Lower lobe of right lung (tissue), 2 donors: ENCODE measurements around the gene SPDYE3. TPM values are rescaled to one million over a fixed set of nuclear protein-coding genes. Genes with fewer than 3 reads are reported as not detected.
"Not testable (repeated sequence)": the region's sequence is repeated elsewhere in the genome, so short reads cannot be mapped to it uniquely, and the experiment has no call there.

Source experiments
- ATAC-seq, 2 donors: fragments of 200-7000 bp; cut with Tn5 transposase; one replicate each; pipeline ENCODE4 v1.9.1; 2020 to 2022; ENCODE audit warnings: mild to moderate bottlenecking in 2 of 2, moderate library complexity in 2 of 2
- DNase-seq: peaks from one replicate; pipeline ENCODE4 v3.0.0-alpha.2; 2020
- H3K27ac ChIP-seq: fragments of 200-600 bp; one replicate; pipeline ENCODE4 v1.8.0; 2022
- H3K27me3 ChIP-seq: fragments of 200-600 bp; one replicate; pipeline ENCODE4 v1.8.0; 2022; ENCODE audit warnings: low read depth
- H3K36me3 ChIP-seq: fragments of 200-600 bp; one replicate; pipeline ENCODE4 v1.8.0; 2022; ENCODE audit warnings: mild to moderate bottlenecking
- H3K4me1 ChIP-seq: fragments of 200-600 bp; one replicate; pipeline ENCODE4 v1.8.0; 2022
- H3K4me3 ChIP-seq: fragments of 200-600 bp; one replicate; pipeline ENCODE4 v1.8.0; 2022; ENCODE audit warnings: mild to moderate bottlenecking
- H3K9me3 ChIP-seq: fragments of 200-600 bp; one replicate; pipeline ENCODE4 v1.8.0; 2022
- intact Hi-C: fragments of 100-400 bp; cut with DNase I; formaldehyde crosslinking; loops from one replicate; pipeline ENCODE4 v1.11.0; 2022
- long read RNA-seq: library from polyadenylated mRNA; unstranded; transcript quantifications from one replicate; pipeline ENCODE4 v2.0.0, GENCODE V29; 2021
- total RNA-seq: library from RNA; stranded (reverse); fragmentation: NEBNext Ultra II Directional; extraction: Animal tissue kit (Norgen Biotek cat#: 25700); gene quantifications from one replicate; pipeline ENCODE4 v1.2.1, GENCODE V29; 2021
- TF ChIP-seq, protein P1 (sequence below): fragments of 200-600 bp; IDR thresholded peaks from one replicate; pipeline ENCODE4 v1.8.0; 2022; ENCODE audit warnings: antibody characterized with exemption, mild to moderate bottlenecking
- donor health status: DM: no; HTN: yes; CAD: no; lungs with severe emphysema.

SPDYE3 gene, protein sequence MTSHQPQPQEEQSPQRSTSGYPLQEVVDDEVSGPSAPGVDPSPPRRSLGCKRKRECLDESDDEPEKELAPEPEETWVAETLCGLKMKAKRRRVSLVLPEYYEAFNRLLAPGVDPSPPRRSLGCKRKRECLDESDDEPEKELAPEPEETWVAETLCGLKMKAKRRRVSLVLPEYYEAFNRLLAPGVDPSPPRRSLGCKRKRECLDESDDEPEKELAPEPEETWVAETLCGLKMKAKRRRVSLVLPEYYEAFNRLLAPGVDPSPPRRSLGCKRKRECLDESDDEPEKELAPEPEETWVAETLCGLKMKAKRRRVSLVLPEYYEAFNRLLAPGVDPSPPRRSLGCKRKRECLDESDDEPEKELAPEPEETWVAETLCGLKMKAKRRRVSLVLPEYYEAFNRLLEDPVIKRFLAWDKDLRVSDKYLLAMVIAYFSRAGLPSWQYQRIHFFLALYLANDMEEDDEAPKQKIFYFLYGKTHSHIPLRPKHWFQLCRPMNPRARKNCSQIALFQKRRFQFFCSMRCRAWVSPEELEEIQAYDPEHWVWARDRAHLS
- total RNA-seq = not detected
- long read RNA-seq, partial matches to known transcripts = 0 of 16 reads
- long read RNA-seq, other reads (novel, unspliced or antisense) = 16 of 16 reads

DNA sequence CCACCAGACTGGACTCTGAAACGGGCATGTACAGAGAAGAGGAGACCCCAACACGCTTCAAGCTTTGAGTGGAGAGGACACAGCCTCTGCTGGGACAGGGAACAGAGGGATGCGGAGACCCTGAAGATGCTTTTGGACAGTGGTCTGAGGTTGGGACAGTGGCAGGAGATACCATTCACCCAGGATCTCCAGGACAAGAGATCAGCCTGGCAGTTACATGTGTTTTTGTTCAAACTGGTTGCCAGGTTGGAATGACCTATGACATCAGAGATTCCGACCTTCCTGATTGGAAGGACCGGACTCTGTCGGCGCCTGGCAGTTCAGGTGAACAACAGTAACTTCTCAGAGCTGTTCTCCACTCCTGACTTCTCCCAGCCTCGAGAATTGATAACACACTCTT is at the start of gene SPDYE3:
Gene SPDYE3, plus strand, starts transcription at position 301 of the 400 bp plus-strand sequence. CDS start 184 bp downstream, outside the sequence.
- H3K4me3 ChIP-seq, DNase-seq, H3K36me3 ChIP-seq, intact Hi-C loops, H3K4me1 ChIP-seq, ATAC-seq, H3K9me3 ChIP-seq, H3K27ac ChIP-seq, H3K27me3 ChIP-seq: not testable (repeated sequence)

DNA sequence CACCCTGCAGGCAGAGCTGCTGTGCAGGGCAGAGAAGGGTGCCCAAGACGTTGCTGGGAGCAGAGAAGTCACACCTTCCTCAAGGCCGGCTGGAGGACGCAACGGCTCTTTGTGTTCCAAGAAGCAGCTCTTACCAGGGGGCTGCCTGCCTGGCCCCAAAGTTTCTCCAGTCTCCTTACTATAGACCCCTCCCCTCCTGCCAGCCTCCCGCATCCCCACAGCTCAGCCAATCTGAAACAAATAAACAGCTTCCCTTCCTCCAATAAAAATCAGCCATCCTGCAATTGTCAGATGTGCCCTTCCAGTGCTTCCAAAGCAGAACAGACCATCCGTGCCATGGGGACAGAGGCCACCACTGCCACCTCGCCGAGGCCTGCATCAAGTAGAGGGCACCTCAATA is 47.5 kb upstream of the SPDYE3 start:
- H3K36me3 ChIP-seq, H3K4me3 ChIP-seq, H3K9me3 ChIP-seq, intact Hi-C loops, DNase-seq, ATAC-seq, H3K4me1 ChIP-seq, H3K27ac ChIP-seq, H3K27me3 ChIP-seq: not testable (repeated sequence)

DNA sequence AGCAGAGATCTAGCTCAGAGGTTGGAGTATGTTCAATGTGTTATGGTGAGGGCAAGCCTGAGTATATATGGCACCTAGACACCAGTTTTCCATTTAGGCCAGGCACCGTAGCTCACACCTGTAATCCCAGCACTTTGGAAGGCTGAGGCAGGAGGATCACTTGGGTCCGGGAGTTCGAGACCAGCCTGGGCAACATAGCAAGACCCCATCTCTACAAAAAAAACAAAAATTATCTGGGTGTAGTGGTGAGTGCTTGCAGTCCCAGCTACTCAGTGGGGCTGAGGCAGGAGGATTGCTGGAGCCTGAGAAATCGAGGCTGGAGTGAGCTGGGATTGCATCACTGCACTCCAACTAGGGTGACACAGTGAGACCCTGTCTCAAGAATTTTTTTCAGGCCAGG is 44.6 kb upstream of the SPDYE3 start:
- ATAC-seq, H3K27ac ChIP-seq, H3K27me3 ChIP-seq, H3K4me3 ChIP-seq, H3K4me1 ChIP-seq, H3K36me3 ChIP-seq, DNase-seq, intact Hi-C loops, H3K9me3 ChIP-seq: not testable (repeated sequence)

DNA sequence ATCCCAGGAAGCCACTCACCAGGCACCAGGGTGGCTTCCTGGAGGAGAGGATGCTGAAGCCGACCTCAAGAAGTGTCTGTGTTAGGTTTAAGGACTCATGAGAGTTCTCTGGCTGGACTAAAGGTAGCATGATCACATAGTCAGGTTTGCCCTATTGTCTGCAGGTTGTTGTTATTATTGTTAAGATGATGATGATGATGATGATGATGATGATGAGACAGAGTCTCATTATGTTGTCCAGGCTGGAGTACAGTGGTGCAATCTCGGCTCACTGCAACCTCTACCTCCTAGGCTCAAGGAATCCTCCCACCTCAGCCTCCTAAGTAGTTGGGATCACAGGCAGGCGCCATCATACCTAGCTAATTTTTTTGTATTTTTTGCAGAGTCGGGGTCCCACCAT is 43.3 kb upstream of the SPDYE3 start:
- intact Hi-C loops = not testable (repeated sequence)

DNA sequence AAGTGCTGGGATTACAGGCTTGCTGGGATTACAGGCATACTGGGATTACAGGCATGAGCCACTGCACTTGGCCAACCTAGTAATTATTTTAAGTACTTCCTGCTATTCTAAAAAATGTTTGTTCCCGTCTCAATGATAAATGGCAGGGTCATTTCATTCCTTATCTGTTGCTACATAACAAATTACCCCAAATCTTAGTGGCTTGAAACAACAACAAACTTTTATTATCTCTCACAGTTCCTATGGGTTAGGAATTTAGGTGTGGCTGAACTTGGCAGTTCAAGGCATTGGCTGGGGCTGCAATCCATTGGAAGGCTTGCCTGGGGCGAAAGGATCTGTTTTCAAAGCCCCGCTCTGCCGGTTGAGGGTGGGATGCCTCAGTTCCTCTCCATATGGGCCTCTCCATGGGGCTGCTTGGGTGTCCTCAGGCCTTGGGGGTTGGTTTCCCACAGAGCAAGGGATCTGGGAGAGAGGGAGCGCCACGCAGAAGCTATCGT is 42.8 kb upstream of the SPDYE3 start:
- H3K9me3 ChIP-seq, H3K36me3 ChIP-seq, DNase-seq, intact Hi-C loops, H3K4me1 ChIP-seq, ATAC-seq, H3K27me3 ChIP-seq, H3K4me3 ChIP-seq, H3K27ac ChIP-seq: not testable (repeated sequence)

More for the DNA sequence above, 43.3 kb upstream of the SPDYE3 start:
- not testable (repeated sequence) for H3K36me3 ChIP-seq, ATAC-seq, H3K4me1 ChIP-seq, H3K9me3 ChIP-seq, H3K27ac ChIP-seq, DNase-seq, H3K4me3 ChIP-seq, H3K27me3 ChIP-seq

DNA sequence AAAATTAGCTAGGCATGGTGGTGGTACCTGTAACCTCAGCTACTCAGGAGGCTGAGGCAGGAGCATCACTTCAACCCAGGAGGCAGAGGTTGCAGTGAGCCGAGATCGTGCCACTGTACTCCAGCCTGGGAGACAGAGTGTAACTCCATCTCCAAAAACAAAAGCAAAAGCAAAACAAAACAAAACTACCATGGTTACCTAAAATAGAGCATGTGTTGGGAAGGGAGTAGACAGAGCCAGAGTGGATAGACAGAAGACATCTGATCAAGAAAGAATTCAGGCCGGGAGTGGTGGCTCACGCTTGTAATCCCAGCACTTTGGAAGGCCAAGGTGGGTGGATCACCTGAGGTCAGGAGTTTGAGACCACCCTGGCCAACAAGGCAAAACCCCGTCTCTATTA is 41.7 kb upstream of the SPDYE3 start:
- H3K4me1 ChIP-seq, intact Hi-C loops, DNase-seq, ATAC-seq, H3K9me3 ChIP-seq, H3K27ac ChIP-seq, H3K36me3 ChIP-seq, H3K4me3 ChIP-seq, H3K27me3 ChIP-seq: not testable (repeated sequence)

DNA sequence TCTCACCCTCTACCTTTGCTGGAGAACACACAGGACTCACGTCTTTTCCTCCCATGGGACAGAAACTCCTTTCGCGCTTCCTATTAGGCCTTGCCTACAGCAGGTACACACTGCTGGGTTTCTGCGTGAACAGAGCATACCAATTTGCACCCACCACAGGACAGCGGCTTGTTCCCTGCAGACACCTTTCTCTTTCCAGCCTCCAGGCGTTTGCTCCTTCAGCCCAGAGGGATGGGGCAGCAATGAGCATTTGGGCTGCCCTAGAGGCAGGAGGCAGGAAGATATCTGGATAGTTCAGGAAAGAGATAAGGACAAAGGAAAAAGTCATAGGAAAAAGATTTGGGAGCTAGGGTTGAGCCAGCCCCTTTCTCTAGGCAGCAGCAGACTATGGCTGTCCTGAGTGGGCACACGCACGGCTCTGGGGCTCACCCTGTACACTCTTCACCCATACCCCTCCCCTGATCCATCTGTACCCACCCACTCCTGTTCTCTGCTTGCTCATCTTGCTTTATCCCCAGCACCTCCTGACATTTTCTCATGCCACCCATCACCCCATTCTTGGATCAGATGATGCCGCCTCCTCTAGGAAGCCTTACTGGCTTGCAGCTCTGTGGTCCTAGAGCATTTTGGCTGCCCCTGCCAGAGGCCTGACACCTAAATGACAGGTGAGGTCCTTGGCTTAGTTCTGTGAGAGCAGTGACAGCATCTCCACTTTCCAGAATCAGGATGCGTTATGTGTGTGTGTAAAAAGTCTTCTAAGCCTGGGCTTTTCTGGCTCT is 40.7 kb upstream of the SPDYE3 start:
- Histone ChIP-seq H3K4me3 (no peak overlapping the region), H3K9me3 (no peaks in the 10 kb centered on the region), H3K27me3 (no peaks in the 10 kb centered on the region), H3K36me3 (no peaks in the 10 kb centered on the region), H3K4me1 (no peaks in the 10 kb centered on the region), H3K27ac (no peak overlapping the region)
- TF ChIP-seq, protein P1, sequence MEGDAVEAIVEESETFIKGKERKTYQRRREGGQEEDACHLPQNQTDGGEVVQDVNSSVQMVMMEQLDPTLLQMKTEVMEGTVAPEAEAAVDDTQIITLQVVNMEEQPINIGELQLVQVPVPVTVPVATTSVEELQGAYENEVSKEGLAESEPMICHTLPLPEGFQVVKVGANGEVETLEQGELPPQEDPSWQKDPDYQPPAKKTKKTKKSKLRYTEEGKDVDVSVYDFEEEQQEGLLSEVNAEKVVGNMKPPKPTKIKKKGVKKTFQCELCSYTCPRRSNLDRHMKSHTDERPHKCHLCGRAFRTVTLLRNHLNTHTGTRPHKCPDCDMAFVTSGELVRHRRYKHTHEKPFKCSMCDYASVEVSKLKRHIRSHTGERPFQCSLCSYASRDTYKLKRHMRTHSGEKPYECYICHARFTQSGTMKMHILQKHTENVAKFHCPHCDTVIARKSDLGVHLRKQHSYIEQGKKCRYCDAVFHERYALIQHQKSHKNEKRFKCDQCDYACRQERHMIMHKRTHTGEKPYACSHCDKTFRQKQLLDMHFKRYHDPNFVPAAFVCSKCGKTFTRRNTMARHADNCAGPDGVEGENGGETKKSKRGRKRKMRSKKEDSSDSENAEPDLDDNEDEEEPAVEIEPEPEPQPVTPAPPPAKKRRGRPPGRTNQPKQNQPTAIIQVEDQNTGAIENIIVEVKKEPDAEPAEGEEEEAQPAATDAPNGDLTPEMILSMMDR = no peak
- ATAC-seq (no peak), DNase-seq (no peak)
- intact Hi-C loops = no loop called here

DNA sequence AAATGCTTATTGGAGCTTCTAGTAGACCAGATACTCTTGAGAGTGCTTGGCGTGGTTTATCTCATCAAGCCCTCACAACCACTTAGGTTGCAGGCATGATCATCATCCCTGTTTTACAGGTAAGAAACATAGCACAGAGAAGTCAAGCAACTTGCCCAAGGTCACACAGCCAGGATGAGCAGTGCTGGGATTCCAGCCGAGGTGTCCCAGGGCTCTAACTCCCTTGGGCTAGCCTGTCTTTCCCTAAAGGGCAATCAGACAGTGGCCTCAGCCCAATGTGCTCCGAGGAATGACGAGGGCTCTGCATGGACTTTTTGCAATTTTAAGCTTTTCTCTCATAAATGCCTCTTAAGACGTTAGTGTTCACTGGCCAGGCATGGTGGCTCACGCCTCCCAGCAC is 39.9 kb upstream of the SPDYE3 start:
- DNase-seq (no peak), ATAC-seq (no peak)
- H3K36me3 ChIP-seq = no peaks in the 10 kb centered on the region
- H3K27ac ChIP-seq = no peak overlapping the region
- no peaks in the 10 kb centered on the region for H3K4me1 ChIP-seq
- H3K4me3 ChIP-seq = no peak overlapping the region
- intact Hi-C loops = no loop called here
- TF ChIP-seq, protein P1 = no peak
- no peaks in the 10 kb centered on the region for H3K9me3 ChIP-seq
- no peaks in the 10 kb centered on the region for H3K27me3 ChIP-seq

DNA sequence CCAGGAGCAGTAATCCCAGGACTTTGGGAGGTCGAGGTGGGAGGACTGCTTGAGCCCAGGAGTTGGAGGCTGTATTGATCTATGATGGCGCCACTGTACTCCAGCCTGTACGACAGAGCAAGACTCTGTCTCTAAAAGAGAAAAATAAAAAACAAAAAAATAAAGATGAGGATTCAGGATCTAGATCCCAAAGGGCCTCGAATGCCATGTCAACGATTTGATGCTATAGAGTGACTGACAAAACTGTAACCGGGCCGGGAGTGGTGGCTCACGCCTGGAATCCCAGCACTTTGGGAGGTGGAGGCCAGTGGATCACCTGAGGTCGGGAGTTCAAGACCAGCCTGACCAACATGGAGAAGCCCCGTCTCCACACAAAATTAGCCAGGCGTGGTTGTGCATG is 38.6 kb upstream of the SPDYE3 start:
- H3K27me3 ChIP-seq, H3K4me3 ChIP-seq, H3K27ac ChIP-seq, H3K4me1 ChIP-seq, H3K36me3 ChIP-seq, ATAC-seq, intact Hi-C loops, H3K9me3 ChIP-seq, DNase-seq: not testable (repeated sequence)

DNA sequence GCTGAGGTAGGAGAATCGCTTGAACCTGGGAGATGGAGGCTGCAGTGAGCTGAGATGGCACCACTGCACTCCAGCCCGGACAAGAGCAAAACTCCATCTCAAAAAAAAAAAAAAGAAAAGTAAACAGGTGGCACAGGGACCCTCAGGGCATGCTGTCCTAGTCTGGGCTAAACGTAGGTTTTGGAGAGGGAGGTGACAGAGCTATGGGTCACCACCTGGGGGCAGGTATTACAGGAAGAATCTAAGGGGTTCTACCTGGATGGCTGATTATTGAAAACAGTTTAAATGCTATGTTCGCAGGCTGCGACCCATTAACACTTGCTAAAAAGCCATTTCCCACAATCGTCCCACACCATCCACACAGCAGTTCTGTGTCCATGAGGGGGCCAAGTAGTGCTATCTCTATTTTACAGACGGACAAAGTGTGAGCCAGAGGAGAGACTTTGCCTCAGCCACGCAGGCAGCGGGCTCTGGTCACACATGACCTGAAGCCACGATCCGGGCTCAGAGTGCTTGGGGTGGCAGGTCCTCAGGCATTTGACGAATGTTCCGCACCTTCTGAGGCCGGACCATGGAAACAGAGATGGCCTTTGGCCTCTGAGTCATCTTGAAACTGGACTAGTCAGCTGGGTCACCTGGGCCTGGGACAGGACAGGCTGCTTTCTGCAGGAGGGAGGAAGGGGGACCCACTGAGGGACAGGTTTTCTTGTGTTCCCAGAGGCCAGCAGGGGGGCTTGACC is 38.0 kb upstream of the SPDYE3 start:
- H3K27me3 ChIP-seq, ATAC-seq, H3K9me3 ChIP-seq, DNase-seq, intact Hi-C loops, H3K36me3 ChIP-seq, H3K4me3 ChIP-seq, H3K27ac ChIP-seq, H3K4me1 ChIP-seq: not testable (repeated sequence)
